OCI-LY7 (cell line): Measurements from ENCODE around the gene SCD.

Experiments used
- CTCF ChIP-seq: fragments of 200-600 bp; sonication (generic); conservative IDR thresholded peaks from 2 replicates; pipeline ENCODE4 v1.5.1; 2014; ENCODE audit warnings: mild to moderate bottlenecking, antibody characterized with exemption, low read length, moderate library complexity, mixed read lengths
- EZH2phosphoT487 ChIP-seq: fragments of 200-600 bp; sonication (generic); IDR thresholded peaks from 2 replicates; pipeline ENCODE4 v1.6.1; 2018; ENCODE audit warnings: low read depth, borderline replicate concordance, mild to moderate bottlenecking, mixed run types, antibody characterized with exemption, low read length, moderate library complexity, mixed read lengths

- TF ChIP-seq EZH2phosphoT487 (no peak), CTCF (peak; percentile 70)
These were observed 4.9 kb upstream of the SCD start for GRCh38 chr10:100341953-100342626.
